Testis (tissue), 2 donors: Measurements from ENCODE around the gene DCBLD2.

Source experiments
- POLR2A ChIP-seq: fragments of 450-650 bp; IDR thresholded peaks from one replicate; pipeline ENCODE4 v1.6.1; 2017; ENCODE audit warnings: antibody characterized with exemption, mild to moderate bottlenecking, moderate library complexity
- TF ChIP-seq, protein P1 (sequence below), 3 experiments: fragments of 450-650 bp in 2 of 3; fragments of 200-600 bp in 1 of 3; sonication (generic) in 1 of 3; IDR thresholded peaks; one replicate each; pipeline ENCODE4 v1.5.1; 2016 to 2019; ENCODE audit warnings: antibody characterized with exemption in 3 of 3, mild to moderate bottlenecking in 2 of 3, moderate library complexity in 1 of 3

DNA sequence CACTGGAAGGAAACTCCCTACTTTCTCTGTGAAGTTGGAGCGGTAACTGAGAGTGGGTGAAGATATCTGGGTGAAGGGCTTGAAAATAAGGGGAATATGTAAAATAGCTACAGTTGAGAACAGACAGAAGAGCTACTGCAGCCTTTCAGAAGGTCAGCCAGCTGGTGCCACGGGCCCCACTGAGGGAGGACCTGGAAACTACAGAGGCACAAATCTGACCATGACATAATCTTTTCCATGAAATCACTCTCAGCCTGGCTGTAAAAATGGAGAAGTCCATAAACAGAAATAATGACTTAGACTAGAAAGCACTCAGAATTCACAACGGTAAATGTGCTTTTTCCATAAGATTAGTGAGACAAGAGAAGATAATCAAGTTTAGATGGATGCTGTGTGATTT lies 91.9 kb downstream of the DCBLD2 start:
- TF ChIP-seq, protein P1, sequence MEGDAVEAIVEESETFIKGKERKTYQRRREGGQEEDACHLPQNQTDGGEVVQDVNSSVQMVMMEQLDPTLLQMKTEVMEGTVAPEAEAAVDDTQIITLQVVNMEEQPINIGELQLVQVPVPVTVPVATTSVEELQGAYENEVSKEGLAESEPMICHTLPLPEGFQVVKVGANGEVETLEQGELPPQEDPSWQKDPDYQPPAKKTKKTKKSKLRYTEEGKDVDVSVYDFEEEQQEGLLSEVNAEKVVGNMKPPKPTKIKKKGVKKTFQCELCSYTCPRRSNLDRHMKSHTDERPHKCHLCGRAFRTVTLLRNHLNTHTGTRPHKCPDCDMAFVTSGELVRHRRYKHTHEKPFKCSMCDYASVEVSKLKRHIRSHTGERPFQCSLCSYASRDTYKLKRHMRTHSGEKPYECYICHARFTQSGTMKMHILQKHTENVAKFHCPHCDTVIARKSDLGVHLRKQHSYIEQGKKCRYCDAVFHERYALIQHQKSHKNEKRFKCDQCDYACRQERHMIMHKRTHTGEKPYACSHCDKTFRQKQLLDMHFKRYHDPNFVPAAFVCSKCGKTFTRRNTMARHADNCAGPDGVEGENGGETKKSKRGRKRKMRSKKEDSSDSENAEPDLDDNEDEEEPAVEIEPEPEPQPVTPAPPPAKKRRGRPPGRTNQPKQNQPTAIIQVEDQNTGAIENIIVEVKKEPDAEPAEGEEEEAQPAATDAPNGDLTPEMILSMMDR (IDR thresholded peaks at IDR 0.05) = no peak
- TF ChIP-seq POLR2A = no peak
